NCI-H460 (cell line): Measurements from ENCODE around the gene PADI4. TPM values are rescaled to one million over a fixed set of nuclear protein-coding genes. Genes with fewer than 3 reads are reported as not detected.
"Not testable (repeated sequence)": the region's sequence is repeated elsewhere in the genome, so short reads cannot be mapped to it uniquely, and the experiment has no call there.

Source experiments
- DNase-seq: peaks from one replicate; pipeline ENCODE4 v3.0.0-alpha.2; 2016; ENCODE audit warnings: low read depth; ENCODE audit errors: extremely low read depth
- total RNA-seq: library from RNA; depleted of rRNA; stranded (reverse); fragments of >200 nt; shearing (Covaris generic); gene quantifications from 2 replicates; pipeline ENCODE4 v1.2.3, GENCODE V29; 2014

Gene PADI4
- total RNA-seq, 1 experiment from 2014 or later = not detected

DNA sequence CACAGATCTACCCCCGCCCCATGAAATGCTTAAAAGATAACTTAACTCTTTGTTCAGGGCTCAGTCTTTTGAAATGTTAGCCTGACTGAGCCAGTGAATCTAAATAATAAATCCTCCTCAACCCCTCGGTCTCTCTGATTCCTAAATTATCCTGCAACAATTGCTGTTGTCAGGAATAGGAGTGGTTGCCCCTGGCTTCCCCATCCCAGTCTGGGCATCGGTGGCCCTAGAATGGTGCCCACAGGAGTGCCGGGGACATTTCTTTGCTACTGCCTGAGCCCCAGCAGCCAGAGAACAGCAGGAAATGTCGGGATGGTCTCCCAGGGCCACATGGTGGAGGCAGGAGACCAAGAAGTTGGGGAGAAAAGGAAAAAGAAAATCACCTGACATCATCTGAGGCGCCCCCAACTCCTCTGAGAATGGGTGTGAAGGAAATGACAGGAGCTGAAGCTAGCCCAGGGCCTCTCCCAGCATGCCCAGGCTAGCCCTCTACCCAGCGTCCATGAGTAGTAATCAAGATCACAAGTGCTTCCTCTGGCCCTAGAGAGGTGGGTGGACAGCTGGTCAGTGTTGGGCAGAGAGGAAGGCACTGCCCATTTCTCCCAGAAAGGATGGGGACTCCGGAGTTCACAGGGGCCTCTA, 1.6 kb downstream of the PADI4 start:
- no peak for DNase-seq

DNA sequence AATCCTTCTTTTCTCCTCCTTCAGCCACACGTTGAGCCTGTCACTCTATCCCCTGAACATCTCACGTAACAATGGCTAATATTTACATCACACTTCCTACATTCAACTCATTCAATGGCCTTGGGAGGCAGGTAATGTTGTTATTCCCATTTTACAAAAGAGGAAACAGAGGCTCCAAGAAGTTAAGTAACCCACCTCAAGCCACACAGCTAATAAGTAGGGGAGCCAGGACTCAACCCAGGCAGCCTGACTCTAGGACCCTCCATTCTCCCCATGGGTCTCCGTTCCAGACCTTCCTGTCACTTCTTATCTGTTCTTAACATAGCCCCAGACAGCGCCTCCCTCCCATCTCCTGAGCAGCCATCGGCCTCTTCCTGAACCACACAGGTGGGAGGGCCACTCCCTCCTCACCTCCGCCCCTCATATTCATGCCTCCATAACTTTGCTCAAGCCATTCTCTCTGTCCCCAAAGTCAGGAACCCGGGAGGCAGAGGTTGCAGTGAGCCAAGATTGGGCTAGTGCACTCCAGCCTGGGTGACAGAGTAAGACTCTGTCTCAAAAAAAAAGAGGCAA, 2.2 kb downstream of the PADI4 start:
- DNase-seq = no peak

GRCh38 chr1:17313530-17314309, 5.7 kb downstream of the PADI4 start:
- DNase-seq = no peak

- DNase-seq = no peak
Observed at GRCh38 chr1:17314491-17314971, 6.5 kb downstream of the PADI4 start.

DNA sequence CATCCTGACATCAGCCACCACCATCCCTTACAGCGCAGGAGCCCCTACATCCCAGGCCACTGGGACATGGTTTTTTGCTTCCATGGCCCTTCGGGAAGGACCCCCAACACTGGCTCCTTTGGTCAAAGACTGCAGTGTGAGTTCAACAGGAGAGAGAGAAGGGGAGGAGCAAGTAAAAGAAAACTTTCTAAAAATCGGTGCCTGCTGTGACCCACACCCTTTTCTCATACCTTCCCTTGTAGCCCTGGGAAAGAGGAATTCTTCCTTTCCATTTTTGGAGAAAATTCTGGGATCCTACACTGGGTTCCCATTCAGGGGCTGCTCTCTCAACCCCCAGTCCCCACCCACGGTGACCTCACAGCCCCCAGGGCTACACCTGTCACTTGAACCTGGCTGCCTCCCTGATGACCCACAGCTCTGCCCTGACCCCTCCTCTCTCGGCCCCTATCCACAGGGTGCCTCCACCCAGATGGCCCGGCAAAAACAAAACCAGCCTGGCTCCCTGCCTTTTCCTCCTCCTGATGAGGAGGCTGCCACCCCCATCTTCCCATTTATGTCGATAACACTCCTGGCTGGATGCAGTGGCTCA, 7.6 kb downstream of the PADI4 start:
- no peak for DNase-seq

- no peak for DNase-seq
Observed at GRCh38 chr1:17316704-17317103, 8.7 kb downstream of the PADI4 start.

GRCh38 chr1:17318262-17318661, 10.3 kb downstream of the PADI4 start:
- no peak for DNase-seq

DNA sequence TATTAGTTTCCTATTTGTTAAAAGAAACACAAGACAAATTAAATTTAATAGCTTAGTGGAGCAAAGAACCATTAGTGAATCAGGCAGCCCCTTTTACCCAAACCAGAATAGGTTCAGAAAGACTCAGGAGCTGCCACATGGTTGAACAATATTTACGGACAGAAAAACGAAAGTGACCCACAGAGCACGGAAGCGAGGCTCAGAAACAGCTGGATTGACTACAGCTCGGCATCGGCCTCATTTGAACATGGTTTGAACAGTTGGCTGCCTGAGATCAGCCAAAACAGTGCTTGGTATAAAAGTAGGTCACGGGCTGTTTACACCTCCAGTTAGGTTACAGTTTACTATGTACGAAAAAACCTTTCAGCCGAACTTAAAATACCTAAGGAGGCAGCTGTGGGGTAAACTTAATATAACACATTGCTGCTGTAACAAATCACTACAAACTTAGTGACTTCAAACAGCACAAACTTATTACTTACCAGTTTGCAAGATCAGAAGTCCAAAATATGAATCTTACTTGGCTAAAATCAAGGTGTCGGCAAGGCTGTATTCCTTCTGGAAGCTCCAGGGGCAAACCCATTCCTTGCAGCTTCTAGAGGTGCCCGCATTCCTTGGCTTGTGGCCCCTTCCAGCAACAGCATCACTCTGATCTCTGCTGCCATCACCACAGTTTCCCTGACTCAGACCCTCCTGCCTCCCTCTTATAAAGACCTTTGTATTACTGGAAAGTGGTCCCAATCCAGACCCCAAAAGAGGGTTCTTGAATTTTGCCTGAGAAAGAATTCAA, 11.8 kb downstream of the PADI4 start:
- no peak for DNase-seq

DNA sequence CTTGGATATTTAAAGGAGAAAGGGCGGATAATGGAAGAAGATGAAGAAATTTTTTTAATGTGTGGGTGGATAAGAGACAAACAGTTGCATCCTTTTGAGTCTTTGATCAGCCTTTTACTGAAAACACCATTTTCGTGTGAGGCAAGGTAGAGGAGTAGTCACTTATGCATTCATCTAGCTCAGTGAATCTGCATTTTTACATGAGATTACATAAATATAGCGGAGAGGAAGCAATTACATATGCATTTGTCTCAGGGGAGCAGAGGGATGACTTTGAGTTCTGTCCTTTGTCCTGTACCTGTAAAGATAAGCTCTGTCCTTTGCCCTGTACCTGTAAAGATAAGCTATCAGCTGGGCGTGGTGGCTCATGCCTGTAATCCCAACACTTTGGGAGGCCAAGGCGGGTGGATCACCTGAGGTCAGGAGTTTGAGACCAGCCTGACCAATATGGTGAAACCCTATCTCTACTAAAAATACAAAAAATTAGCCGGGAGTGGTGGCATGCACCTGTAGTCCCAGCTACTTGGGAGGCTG, 13.9 kb downstream of the PADI4 start:
- not testable (repeated sequence) for DNase-seq

DNA sequence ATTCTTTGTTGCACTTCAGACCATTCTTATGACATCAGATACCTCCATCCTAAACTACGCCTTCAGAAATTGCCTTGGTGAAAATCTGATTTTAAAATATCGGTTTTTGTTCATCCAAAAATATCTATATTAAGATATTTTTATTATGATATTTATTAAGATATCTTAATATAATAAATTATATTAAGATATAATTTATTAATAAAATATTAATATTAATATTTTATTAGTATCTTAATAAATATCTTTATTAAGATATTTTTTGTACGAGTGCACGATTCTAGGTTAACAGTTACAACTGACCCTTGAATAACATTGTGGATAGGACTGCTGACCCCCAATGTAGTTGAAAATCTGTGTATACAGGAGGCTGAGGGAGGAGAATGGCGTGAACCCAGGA, 20.9 kb downstream of the PADI4 start:
- DNase-seq = no peak

DNA sequence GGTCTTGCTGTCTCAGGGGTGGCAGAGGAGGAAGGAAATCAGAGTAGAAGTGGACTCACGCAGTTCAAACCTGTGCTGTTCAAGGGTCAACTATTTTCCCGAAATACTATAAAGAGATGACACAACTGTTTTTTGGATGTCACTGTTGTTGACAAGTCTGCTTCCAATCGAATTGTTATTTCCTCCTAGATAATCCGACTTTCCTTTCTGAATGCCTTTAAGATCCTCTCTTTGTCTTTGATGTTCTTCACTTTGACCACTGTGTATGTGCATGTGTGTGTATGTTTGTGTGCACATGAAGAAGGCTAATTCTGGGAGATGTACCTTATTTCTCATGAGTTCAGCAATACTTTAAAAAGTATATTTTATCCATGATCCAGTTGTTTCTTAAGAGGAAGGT, 21.6 kb downstream of the PADI4 start:
- no peak for DNase-seq

GRCh38 chr1:17330856-17331255, 22.9 kb downstream of the PADI4 start:
- no peak for DNase-seq

DNA sequence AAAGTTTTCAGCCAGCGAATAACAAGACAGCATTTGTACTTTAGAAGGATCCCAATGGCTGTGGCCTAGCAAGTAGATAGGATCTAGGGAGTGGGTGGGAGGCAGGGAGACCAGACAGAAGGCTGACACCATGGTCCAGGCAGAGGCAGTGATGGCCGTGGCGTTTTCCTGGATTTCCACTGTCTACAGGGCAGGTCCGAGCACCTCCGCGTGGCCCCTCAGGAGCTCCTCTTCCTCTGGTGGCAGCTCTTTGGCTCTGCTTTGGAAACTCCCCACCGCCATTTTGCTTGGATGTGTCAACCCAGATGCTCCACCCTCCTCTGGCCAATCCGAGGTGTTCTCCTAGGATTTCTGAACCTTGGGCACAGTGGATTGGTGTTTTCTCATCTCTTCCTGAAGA, 25.1 kb downstream of the PADI4 start:
- DNase-seq = no peak

- DNase-seq = peak; percentile 38
Observed at GRCh38 chr1:17335821-17336710, 28.1 kb downstream of the PADI4 start.

DNA sequence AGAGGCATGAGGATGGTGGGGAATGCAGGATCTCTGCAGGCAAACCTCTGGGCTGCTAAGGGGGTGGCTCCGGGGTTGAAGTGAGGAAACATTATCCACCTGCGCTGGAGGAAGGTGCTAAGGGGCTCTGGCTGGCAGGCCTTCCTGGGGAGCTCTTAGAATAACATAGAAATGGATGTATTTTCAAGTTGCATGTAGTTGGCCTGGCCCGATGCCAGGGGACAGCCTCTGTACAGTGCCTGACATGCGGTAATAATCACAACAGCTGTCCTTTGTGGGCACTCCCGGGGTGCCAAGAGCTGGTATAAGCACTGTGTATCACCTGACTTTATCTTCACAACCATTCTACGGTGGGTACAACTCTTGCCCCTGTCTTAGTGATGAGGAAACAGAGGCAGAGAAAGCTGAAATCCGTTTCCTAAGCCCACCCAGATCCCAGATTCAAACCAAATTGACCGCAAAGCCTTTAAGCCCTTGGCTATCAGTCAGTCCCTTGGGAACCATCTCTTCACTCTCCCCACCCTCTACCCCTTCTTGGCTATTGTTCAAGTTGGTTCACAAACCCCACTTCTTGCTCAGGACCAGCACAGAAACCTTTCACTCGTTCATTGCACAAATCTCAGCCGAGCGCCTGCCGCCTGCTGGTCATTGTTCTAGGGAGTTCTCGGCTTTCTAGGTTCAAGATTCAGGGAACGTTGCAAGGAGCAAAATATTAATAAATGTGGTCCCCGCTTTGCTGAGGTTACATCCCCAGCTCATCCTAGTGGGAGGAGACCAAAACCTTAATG, 30.9 kb downstream of the PADI4 start:
- no peak for DNase-seq

- no peak for DNase-seq
Observed at GRCh38 chr1:17339521-17339920, 31.5 kb downstream of the PADI4 start.

DNA sequence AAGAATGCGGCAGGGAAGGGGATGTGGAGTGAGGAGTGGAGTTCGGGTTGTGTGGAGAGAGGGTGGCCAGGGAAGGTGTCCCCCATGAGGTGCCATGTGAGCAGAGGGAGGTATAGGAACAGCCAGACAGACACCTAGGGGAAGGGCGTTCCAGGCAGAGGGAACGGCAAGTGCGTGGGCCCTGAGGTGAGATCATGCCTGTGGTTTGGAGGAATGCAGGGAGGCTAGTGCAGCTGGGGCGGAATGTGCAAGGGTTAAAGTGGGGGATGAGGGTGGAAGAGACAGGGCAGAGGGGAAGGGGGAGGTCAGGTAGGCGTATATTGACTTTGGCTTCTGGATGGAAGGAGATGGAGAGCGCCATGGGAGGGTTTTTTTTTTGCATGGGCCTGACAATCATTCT, 32.4 kb downstream of the PADI4 start:
- DNase-seq = no peak

DNA sequence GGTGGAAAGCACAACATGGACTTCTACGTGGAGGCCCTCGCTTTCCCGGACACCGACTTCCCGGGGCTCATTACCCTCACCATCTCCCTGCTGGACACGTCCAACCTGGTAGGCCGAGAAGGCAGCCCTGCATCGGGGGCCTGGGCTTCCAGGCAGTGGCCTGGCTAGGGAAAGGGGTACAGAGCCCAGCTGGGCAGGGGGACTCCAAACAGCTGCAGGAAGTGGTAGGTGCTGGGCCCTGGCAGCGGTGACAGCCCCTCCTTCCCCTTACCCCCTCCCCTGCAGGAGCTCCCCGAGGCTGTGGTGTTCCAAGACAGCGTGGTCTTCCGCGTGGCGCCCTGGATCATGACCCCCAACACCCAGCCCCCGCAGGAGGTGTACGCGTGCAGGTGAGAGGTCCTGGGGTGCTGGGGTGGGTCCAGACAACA, 34.0 kb downstream of the PADI4 start:
- DNase-seq = no peak

DNA sequence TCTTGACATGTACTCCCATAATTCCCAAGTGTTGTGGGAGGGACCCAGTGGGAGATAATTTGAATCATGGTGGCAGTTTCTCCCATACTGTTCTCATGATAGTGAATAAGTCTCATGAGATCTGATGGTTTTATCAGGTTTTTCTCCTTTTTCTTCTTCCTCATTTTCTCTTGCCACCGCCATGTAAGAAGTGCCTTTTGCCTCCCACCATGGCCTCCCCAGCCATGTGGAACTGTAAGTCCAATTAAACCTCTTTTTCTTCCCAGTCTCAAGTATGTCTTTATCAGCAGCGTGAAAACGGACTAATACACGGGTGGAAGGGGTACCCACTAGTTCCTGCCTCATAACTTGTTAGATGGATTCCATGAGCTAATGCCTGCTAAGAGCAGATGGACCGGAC, 37.5 kb downstream of the PADI4 start:
- not testable (repeated sequence) for DNase-seq
